Breast epithelium (tissue), 3 donors: Measurements from ENCODE around the gene ZNF444.

Experiments
- CTCF ChIP-seq, 3 donors: fragments of 450-650 bp; IDR thresholded peaks; one replicate each; pipeline ENCODE4 v1.5.1; 2016 to 2017; ENCODE audit warnings: antibody characterized with exemption in 3 of 3, mild to moderate bottlenecking in 3 of 3, moderate library complexity in 3 of 3
- POLR2AphosphoS5 ChIP-seq, 3 donors: sonication (generic); formaldehyde crosslinking; IDR thresholded peaks; one replicate each; pipeline ENCODE4 v1.6.1; 2017; ENCODE audit warnings: antibody characterized with exemption in 3 of 3

- TF ChIP-seq CTCF (IDR thresholded peaks at IDR 0.05) (no peak), POLR2AphosphoS5 (IDR thresholded peaks at IDR 0.05) (no peak)
Measured at GRCh38 chr19:56109226-56109625, 31.9 kb upstream of the ZNF444 start.
